Brain microvascular endothelial cell (primary cell): ENCODE measurements around the gene TIMP1.

Experiments used
- DNase-seq: peaks from one replicate; pipeline ENCODE4 v3.0.0-alpha.2; 2020
- H3K27ac ChIP-seq: fragments of 250-450 bp; sonication (Bioruptor Pico); 2 replicates; pipeline ENCODE4 v1.5.1; 2020; ENCODE audit warnings: mild to moderate bottlenecking, moderate library complexity
- H3K27me3 ChIP-seq: fragments of 250-450 bp; sonication (Bioruptor Pico); replicated peaks from 2 replicates; pipeline ENCODE4 v1.5.1; 2020; ENCODE audit warnings: mild to moderate bottlenecking
- H3K36me3 ChIP-seq: fragments of 250-450 bp; sonication (Bioruptor Pico); replicated peaks from 2 replicates; pipeline ENCODE4 v1.5.1; 2020; ENCODE audit warnings: mild to moderate bottlenecking
- H3K4me3 ChIP-seq: 2 replicates; pipeline ENCODE4 v1.5.1; 2011; ENCODE audit warnings: low read depth, mild to moderate bottlenecking, control low read depth, low read length, moderate library complexity
- in situ Hi-C: cut with HindIII; loops from 2 replicates; pipeline ENCODE4 v1.10.0; 2017; ENCODE audit warnings: low sequenced_read_pairs, low pct_ligation_motif_present
- TF ChIP-seq, protein P1 (sequence below): IDR thresholded peaks from 2 replicates; pipeline ENCODE4 v1.5.1; 2011; ENCODE audit warnings: low read depth, mild to moderate bottlenecking, moderate library complexity, low read length, control low read depth, inconsistent platforms; ENCODE audit errors: missing control alignments

Gene TIMP1

DNA sequence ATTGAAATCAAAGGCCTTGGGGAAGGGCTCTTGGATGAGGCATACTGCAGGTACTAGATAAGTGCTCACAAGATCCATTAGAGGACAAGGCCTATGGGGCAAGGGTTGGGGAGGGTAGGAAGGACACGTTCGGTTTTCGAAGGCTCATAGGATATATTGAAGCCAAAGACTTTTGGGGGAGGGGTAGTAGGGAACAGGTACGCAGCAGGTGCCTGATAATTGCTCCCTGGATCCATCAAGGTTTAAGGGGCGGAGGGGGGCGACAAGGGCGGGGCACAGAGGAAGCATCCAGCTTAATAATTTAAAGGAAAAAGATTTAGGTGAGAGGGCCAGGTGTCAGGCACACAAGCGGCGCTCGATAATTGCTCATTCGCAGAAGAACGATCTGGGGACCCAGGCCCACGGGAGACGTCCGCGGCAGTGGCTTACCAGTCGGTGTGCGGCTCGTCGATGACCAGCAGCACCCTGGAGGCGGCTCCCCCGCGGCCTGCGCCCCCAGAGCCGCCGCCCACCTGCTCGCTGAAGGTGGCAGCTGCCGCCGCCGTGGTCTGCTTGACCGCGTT lies 36.8 kb downstream of the TIMP1 start:
- no peak overlapping the region for H3K4me3 ChIP-seq
- H3K36me3 ChIP-seq = no peaks in the 10 kb centered on the region
- in situ Hi-C loops = no loop called here
- TF ChIP-seq, protein P1, sequence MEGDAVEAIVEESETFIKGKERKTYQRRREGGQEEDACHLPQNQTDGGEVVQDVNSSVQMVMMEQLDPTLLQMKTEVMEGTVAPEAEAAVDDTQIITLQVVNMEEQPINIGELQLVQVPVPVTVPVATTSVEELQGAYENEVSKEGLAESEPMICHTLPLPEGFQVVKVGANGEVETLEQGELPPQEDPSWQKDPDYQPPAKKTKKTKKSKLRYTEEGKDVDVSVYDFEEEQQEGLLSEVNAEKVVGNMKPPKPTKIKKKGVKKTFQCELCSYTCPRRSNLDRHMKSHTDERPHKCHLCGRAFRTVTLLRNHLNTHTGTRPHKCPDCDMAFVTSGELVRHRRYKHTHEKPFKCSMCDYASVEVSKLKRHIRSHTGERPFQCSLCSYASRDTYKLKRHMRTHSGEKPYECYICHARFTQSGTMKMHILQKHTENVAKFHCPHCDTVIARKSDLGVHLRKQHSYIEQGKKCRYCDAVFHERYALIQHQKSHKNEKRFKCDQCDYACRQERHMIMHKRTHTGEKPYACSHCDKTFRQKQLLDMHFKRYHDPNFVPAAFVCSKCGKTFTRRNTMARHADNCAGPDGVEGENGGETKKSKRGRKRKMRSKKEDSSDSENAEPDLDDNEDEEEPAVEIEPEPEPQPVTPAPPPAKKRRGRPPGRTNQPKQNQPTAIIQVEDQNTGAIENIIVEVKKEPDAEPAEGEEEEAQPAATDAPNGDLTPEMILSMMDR = no peak
- no peaks in the 10 kb centered on the region for H3K27me3 ChIP-seq
- no peak overlapping the region for H3K27ac ChIP-seq
- DNase-seq = no peak

DNA sequence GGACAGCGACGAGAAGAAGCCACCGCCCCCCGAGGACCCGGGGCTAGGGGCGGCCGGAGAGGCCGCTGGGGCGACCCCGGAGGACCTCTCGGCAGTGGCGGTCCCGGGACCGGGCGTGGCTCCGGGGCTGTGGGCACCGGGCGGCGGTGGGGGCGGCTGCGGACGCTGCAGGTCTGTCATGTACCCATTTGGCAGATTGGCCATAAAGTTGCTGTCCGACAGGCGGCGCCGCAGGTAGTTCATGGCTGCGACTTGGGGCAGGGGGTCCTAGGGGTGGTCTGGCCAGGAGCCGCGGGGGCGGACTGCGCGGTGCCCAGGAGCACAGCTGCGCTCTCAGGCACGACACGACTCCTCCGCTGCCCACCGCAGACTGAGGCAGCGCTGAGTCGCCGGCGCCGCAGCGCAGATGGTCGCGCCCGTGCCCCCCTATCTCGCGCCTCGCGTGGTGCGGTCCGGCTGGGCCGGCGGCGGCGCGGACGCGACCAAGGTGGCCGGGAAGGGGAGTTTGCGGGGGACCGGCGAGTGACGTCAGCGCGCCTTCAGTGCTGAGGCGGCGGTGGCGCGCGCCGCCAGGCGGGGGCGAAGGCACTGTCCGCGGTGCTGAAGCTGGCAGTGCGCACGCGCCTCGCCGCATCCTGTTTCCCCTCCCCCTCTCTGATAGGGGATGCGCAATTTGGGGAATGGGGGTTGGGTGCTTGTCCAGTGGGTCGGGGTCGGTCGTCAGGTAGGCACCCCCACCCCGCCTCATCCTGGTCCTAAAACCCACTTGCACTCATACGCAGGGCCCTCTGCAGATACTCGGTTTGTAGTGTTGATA lies 37.5 kb downstream of the TIMP1 start, which contains the start of gene SYN1:
SYN1 (minus strand) TSS at position 372 of the 817 bp plus-strand sequence; CDS start at position 243, 129 bp downstream.
- H3K27me3 ChIP-seq = no peaks in the 10 kb centered on the region
- in situ Hi-C loops = no loop called here
- peak within 1 kb of the TSS; percentile 39 for H3K4me3 ChIP-seq
- H3K27ac ChIP-seq = no peak within 1 kb of the TSS
- H3K36me3 ChIP-seq = no peaks in the 10 kb centered on the region
- TF ChIP-seq, protein P1 = no peak
- peak; percentile 40 for DNase-seq

DNA sequence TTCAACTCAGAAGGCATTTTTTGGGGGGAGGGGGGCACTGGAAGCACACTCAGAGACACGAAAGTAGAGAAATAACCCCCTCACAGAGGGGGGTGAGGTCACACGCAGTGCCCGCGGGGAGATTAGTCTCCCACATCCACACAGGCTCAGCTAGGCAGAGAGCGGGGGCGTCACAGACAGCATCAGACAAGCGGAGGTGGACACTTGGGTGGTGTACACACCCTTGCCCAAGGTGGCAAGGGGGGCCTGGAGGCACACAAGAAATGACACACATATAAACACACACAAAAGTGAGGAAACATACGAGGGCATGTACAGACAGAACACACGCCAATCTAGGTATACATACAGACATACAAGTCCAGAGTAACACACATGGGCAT lies 38.1 kb downstream of the TIMP1 start:
- TF ChIP-seq, protein P1 = no peak
- Histone ChIP-seq H3K27ac (no peak overlapping the region), H3K36me3 (no peaks in the 10 kb centered on the region), H3K27me3 (no peaks in the 10 kb centered on the region), H3K4me3 (no peak overlapping the region)
- DNase-seq = no peak
- in situ Hi-C loops = no loop called here

DNA sequence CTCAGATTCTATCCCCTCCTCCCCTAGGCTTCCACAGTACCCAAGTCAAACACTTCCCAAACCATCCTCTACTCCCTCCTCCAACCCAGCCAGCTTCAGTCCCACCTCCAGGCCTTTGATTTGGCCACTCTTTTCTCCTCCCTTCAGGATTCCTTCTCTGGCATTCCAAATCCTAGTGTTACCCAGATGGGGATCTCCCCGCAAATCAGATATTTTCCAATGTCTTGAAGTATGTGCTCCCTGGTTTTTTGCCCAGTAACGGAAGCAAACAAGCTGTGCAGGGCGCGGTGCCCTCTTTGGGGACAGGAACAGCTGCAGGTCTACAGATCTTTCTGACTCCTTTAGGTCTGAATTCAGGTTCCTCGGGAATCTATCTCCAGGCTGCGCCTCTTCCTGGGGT lies 39.6 kb downstream of the TIMP1 start:
- H3K27me3 ChIP-seq = no peaks in the 10 kb centered on the region
- no peaks in the 10 kb centered on the region for H3K36me3 ChIP-seq
- H3K27ac ChIP-seq = no peak overlapping the region
- in situ Hi-C loops = no loop called here
- H3K4me3 ChIP-seq = no peak overlapping the region
- DNase-seq = no peak
- TF ChIP-seq, protein P1 = no peak

DNA sequence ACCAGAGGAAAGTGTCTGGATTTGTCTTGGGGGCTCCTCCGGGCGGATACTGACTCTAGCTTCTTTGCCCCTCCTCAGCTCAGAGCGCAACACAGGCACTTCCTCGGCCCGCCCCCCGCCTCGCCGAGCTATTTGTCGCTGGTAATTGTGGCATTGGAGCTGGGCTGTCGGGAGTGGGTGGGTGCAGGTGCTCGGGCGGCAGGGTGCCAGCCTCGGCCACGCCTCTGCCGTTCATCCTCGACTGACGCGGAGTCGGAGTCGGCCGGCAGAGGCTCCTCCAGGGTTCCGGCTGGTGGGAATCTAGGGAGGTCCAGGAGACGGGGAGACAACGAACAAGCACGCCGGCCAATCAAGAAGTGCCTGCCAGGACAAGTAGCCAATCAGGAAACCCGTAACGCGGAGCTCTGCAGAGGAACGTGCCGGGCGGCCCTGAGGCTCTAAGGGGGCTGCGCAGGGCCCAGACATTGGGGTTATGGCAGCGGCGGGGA lies 41.3 kb downstream of the TIMP1 start:
- peak; percentile 80 for DNase-seq
- Histone ChIP-seq H3K27ac (no peak overlapping the region), H3K36me3 (no peaks in the 10 kb centered on the region), H3K4me3 (peak overlapping the region; percentile 44), H3K27me3 (no peaks in the 10 kb centered on the region)
- TF ChIP-seq, protein P1 = no peak
- in situ Hi-C loops = no loop called here

DNA sequence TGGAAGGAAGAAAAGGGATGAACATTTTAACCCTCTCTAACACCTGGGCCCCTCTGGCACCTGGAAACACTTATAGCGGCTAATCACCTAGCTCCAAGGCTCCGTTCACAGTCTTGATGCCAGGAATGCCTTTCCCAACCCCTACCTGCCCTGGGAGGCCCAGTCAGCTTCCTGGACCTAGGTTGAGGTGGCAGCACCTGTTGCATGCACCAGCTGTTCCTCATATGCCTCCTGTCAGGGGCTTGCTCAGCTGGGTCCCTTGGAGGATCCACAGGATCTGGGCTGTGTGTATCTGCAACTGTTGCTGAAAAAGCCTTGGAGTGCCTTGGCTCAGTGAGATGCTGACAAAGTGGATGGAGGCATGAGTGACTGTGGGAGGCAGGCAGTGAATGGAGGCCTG lies 43.1 kb downstream of the TIMP1 start:
- no peak overlapping the region for H3K27ac ChIP-seq
- TF ChIP-seq, protein P1 = no peak
- in situ Hi-C loops = no loop called here
- no peak overlapping the region for H3K4me3 ChIP-seq
- DNase-seq = no peak
- no peaks in the 10 kb centered on the region for H3K36me3 ChIP-seq
- H3K27me3 ChIP-seq = no peaks in the 10 kb centered on the region
